Gastrocnemius medialis (tissue), 4 donors: ENCODE data around the gene TRPC3. TPM values are rescaled to one million over a fixed set of nuclear protein-coding genes. Genes with fewer than 3 reads are reported as not detected.

Source experiments
- ATAC-seq, 2 donors: fragments of 150-250 bp; one replicate each; pipeline ENCODE4 v1.9.1; 2016
- DNase-seq, 2 donors: peaks; one replicate each; pipeline ENCODE4 v3.0.0-alpha.2; 2019
- H3K27ac ChIP-seq, 4 donors: fragments of 200-600 bp; sonication (generic); 1 replicate in 1 of 4; 2 replicates in 3 of 4; pipeline ENCODE4 v1.5.1; 2016 to 2018; ENCODE audit warnings: mild to moderate bottlenecking in 2 of 4, moderate library complexity in 1 of 4
- H3K27me3 ChIP-seq, 3 donors: fragments of 200-600 bp; sonication (generic) in 2 of 3; 1 replicate in 1 of 3; 2 replicates in 2 of 3; pipeline versions ENCODE4 v1.5.1 to v1.6.0; 2016 to 2019; ENCODE audit warnings: mild to moderate bottlenecking in 1 of 3, moderate library complexity in 1 of 3
- H3K36me3 ChIP-seq, 2 donors: fragments of 200-600 bp; sonication (generic) in 1 of 2; one replicate each; pipeline ENCODE4 v1.5.1; 2017 to 2018
- H3K4me1 ChIP-seq, 2 donors: fragments of 200-600 bp; sonication (generic) in 1 of 2; one replicate each; pipeline ENCODE4 v1.5.1; 2016 to 2017; ENCODE audit warnings: mild to moderate bottlenecking in 2 of 2
- H3K4me3 ChIP-seq, 4 donors: fragments of 200-600 bp; sonication (generic) in 3 of 4; 1 replicate in 1 of 4; 2 replicates in 3 of 4; pipeline ENCODE4 v1.5.1; 2016 to 2019; ENCODE audit warnings: mild to moderate bottlenecking in 2 of 4
- H3K9me3 ChIP-seq, 3 donors: fragments of 200-600 bp; sonication (generic) in 2 of 3; 1 replicate in 1 of 3; 2 replicates in 2 of 3; pipeline ENCODE4 v1.5.1; 2016 to 2019
- CTCF ChIP-seq, 5 experiments: fragments of 450-650 bp in 3 of 5; fragments of 200-600 bp in 2 of 5; sonication (generic) in 2 of 5; IDR thresholded peaks in 4 of 5; conservative IDR thresholded peaks in 1 of 5; 1 replicate in 4 of 5; 2 replicates in 1 of 5; pipeline ENCODE4 v1.5.1; 2016 to 2019; ENCODE audit warnings: antibody characterized with exemption in 5 of 5, mild to moderate bottlenecking in 3 of 5, moderate library complexity in 3 of 5
- POLR2A ChIP-seq, 2 donors: fragments of 450-650 bp; IDR thresholded peaks; one replicate each; pipeline ENCODE4 v1.6.1; 2017; ENCODE audit warnings: antibody characterized with exemption in 2 of 2, mild to moderate bottlenecking in 2 of 2, moderate library complexity in 2 of 2
- in situ Hi-C, 4 donors: fragments of 200-750 bp; cut with MboI; loops; one replicate each; pipeline versions ENCODE4 v1.15.0 to v1.8.0; 2017; ENCODE audit warnings: low sequenced_read_pairs in 4 of 4
- intact Hi-C: fragments of 100-400 bp; cut with DNase I; formaldehyde crosslinking; loops from one replicate; pipeline ENCODE4 v1.15.1; 2023; ENCODE audit warnings: low total_unique reads
- total RNA-seq, 4 donors: library from RNA; depleted of rRNA; stranded (reverse); fragments of >200 nt; gene quantifications; one replicate each; pipeline versions ENCODE4 v1.1.0 to v1.2.3, GENCODE V29; 2016

The TRPC3 gene
- total RNA-seq, 4 donors from 2014 or later = 0.09 TPM; not detected in 3

- Histone ChIP-seq H3K36me3 (no peaks in the 10 kb centered on the region), H3K27ac (no peak overlapping the region), H3K4me1 (peaks cover 0 to 8% of the 10 kb centered on the region in 2 donors), H3K4me3 (no peak overlapping the region), H3K9me3 (no peaks in the 10 kb centered on the region), H3K27me3 (peaks cover 19 to 30% (median 26%) of the 10 kb centered on the region in 3 donors)
- no peak for DNase-seq
- no peak for ATAC-seq
- no peak for TF ChIP-seq POLR2A (IDR thresholded peaks at IDR 0.05)
- in situ Hi-C loops (no loop called here), intact Hi-C loops (no loop called here)
Observed at GRCh38 chr4:121953860-121954259, 2.0 kb upstream of the TRPC3 start.

- Histone ChIP-seq H3K9me3 (no peaks in the 10 kb centered on the region), H3K27ac (no peak overlapping the region), H3K27me3 (peaks cover 21 to 33% (median 26%) of the 10 kb centered on the region in 3 donors), H3K36me3 (no peaks in the 10 kb centered on the region), H3K4me3 (peak overlapping the region; percentile 53 to 58 (median 54)), H3K4me1 (peaks cover 0 to 8% of the 10 kb centered on the region in 2 donors)
- intact Hi-C loops (no loop called here), in situ Hi-C loops (no loop called here)
- DNase-seq (no peak), ATAC-seq (no peak)
- no peak for TF ChIP-seq CTCF (IDR thresholded peaks at IDR 0.05 in 4 of 5, conservative IDR thresholded peaks at IDR 0.05 in 1 of 5)
- no peak for TF ChIP-seq POLR2A (IDR thresholded peaks at IDR 0.05)
Observed at GRCh38 chr4:121952290-121952689, 430 bp upstream of the TRPC3 start.

GRCh38 chr4:121950680-121951520, 960 bp downstream of the TRPC3 start:
- in situ Hi-C loops (no loop called here), intact Hi-C loops (loop anchor here (1.0 to 2.0 kb wide), 2 partner anchors 201 to 268 kb away; partner anchors contain the start of gene BLTP1)
- DNase-seq = no peak

GRCh38 chr4:121950212-121950679, 1.6 kb downstream of the TRPC3 start:
- in situ Hi-C loops (no loop called here), intact Hi-C loops (loop anchor here (1.0 to 2.0 kb wide), 2 partner anchors 202 to 269 kb away; partner anchors contain the start of gene BLTP1)
- DNase-seq (peak; percentile 13 to 30), ATAC-seq (peak; percentile 31 to 34)
- Histone ChIP-seq H3K9me3 (no peaks in the 10 kb centered on the region), H3K4me3 (peak overlapping the region; percentile 53 to 58 (median 54)), H3K36me3 (no peaks in the 10 kb centered on the region), H3K27me3 (peaks cover 21 to 33% (median 26%) of the 10 kb centered on the region in 3 donors), H3K4me1 (peaks cover 0 to 8% of the 10 kb centered on the region in 2 donors), H3K27ac (no peak overlapping the region)
- TF ChIP-seq CTCF (IDR thresholded peaks at IDR 0.05 in 4 of 5, conservative IDR thresholded peaks at IDR 0.05 in 1 of 5) (peak in 4 of 5 experiments; percentile 33 to 64 (median 60)), POLR2A (IDR thresholded peaks at IDR 0.05) (no peak)

More at GRCh38 chr4:121950680-121951520, 960 bp downstream of the TRPC3 start:
- H3K4me3 ChIP-seq = peak overlapping the region; percentile 53 to 58 (median 54)
- peaks cover 0 to 8% of the 10 kb centered on the region in 2 donors for H3K4me1 ChIP-seq
- ATAC-seq = peak; percentile 8 to 35
- no peak for TF ChIP-seq POLR2A (IDR thresholded peaks at IDR 0.05)
- TF ChIP-seq CTCF (IDR thresholded peaks at IDR 0.05 in 4 of 5, conservative IDR thresholded peaks at IDR 0.05 in 1 of 5) = no peak
- H3K27me3 ChIP-seq = peaks cover 21 to 33% (median 26%) of the 10 kb centered on the region in 3 donors
- no peaks in the 10 kb centered on the region for H3K9me3 ChIP-seq
- peak overlapping the region in 1 of 4 donors; percentile 24 for H3K27ac ChIP-seq
- H3K36me3 ChIP-seq = no peaks in the 10 kb centered on the region

- H3K27ac ChIP-seq = no peak overlapping the region
- no peaks in the 10 kb centered on the region for H3K36me3 ChIP-seq
- H3K9me3 ChIP-seq = no peaks in the 10 kb centered on the region
- peaks cover 15 to 18% (median 16%) of the 10 kb centered on the region in 3 donors for H3K27me3 ChIP-seq
- no peak for TF ChIP-seq POLR2A (IDR thresholded peaks at IDR 0.05)
- ATAC-seq = no peak
- intact Hi-C loops = no loop called here
- no peak for DNase-seq
- H3K4me3 ChIP-seq = no peak overlapping the region
- in situ Hi-C loops = no loop called here
- H3K4me1 ChIP-seq = peaks cover 0 to 8% of the 10 kb centered on the region in 2 donors
Observed at GRCh38 chr4:121946644-121947043, 5.2 kb downstream of the TRPC3 start.
